ENCODE results near the gene GOSR1. TPM values are rescaled to one million over a fixed set of nuclear protein-coding genes. Genes with fewer than 3 reads are reported as not detected.

The GOSR1 gene
- total RNA-seq, 2 experiments from 2014 or later = 43.2 to 45.6 TPM

DNA sequence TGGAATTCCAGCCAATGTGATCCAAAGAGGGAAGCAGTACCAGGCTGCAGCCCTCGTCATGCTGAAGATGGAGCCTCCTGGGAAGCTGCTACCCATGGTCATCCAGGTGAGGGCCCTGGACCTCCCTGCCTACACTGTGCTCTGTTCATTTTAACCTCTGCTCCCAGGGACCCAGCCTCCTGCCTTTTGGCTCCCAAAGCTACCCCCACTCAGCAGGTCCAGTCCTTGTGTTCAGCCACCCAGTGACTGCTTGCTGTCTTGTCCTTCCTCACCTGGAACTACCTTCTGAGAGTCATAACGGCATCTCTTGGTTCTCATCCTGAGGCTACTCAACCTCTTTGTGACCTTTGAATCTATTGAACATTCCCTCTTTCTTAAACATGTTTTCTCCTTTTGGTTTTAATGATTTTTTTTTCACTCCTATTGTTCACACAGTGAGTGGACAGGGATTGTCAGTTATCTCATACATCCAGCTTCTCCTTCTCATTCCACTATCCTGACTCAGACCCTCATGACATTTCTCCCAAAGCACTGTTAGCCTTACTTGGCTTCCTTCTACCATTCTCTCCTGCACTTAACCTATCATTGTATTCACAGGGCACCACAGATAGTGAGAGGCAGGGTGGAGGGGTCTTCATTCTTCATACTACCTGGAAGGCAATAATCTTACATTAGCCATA is 53.3 kb downstream of the GOSR1 start:
- DNase-seq (no peak), ATAC-seq (ENCODE audit: poor library complexity) (no peak)
- intact Hi-C loops (cut with DNase I, micrococcal nuclease) = no loop called here
- no peak overlapping the region for H3K27ac ChIP-seq (ENCODE audit: low read depth in 1 of 2, low read length in 2 of 2)
- no peaks in the 10 kb centered on the region for H3K4me1 ChIP-seq (ENCODE audit: insufficient read depth, low read length)
- Mint-ChIP-seq H3K36me3 (ENCODE audit: low read depth) (peaks cover 4% of the 10 kb centered on the region), H3K27ac (no peak overlapping the region), H3K27me3 (no peaks in the 10 kb centered on the region), H3K9me3 (no peaks in the 10 kb centered on the region), H3K4me3 (no peak overlapping the region), H3K4me1 (ENCODE audit: low read depth) (no peaks in the 10 kb centered on the region)
- TF ChIP-seq, protein P1, sequence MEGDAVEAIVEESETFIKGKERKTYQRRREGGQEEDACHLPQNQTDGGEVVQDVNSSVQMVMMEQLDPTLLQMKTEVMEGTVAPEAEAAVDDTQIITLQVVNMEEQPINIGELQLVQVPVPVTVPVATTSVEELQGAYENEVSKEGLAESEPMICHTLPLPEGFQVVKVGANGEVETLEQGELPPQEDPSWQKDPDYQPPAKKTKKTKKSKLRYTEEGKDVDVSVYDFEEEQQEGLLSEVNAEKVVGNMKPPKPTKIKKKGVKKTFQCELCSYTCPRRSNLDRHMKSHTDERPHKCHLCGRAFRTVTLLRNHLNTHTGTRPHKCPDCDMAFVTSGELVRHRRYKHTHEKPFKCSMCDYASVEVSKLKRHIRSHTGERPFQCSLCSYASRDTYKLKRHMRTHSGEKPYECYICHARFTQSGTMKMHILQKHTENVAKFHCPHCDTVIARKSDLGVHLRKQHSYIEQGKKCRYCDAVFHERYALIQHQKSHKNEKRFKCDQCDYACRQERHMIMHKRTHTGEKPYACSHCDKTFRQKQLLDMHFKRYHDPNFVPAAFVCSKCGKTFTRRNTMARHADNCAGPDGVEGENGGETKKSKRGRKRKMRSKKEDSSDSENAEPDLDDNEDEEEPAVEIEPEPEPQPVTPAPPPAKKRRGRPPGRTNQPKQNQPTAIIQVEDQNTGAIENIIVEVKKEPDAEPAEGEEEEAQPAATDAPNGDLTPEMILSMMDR (IDR thresholded peaks at IDR 0.05) = no peak
- no peaks in the 10 kb centered on the region for H3K9me3 ChIP-seq (ENCODE audit: control insufficient read depth in 1 of 2, insufficient read depth in 1 of 2, low read length in 2 of 2)
- H3K4me3 ChIP-seq (ENCODE audit: low read length) = no peak overlapping the region
- POLR2A ChIA-PET = interaction anchor here (0.6 kb wide), 1 partner anchor 200 kb away, joined by 3 read pairs; no protein-coding TSS in a partner anchor
- no peaks in the 10 kb centered on the region for H3K27me3 ChIP-seq (ENCODE audit: control insufficient read depth in 1 of 2, insufficient read depth in 2 of 2, low read length in 2 of 2)
- CTCF ChIA-PET = no interaction called here
- H3K36me3 ChIP-seq (ENCODE audit: insufficient read depth, low read length) = peaks cover 2% of the 10 kb centered on the region

DNA sequence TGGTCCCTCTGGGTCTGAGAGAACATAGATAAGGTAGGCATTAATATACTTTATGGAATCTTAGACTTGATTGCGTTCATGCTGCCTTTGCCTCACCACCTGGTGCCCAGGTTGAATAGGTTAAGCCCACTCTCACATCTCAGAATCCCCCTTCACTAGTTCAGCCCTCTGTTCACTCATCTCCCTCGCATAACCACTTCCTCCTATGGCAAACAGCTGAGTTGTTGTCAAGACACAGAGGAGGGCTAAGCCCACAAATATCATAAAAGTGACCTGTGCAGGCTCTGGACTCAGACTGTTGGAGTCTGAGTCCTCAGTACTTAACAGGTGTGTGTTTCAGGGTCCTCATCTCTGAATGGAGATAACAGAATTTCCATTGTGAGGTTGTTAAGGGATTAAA is 55.7 kb downstream of the GOSR1 start:
- Mint-ChIP-seq H3K27ac (no peak overlapping the region), H3K27me3 (no peaks in the 10 kb centered on the region), H3K4me3 (no peak overlapping the region), H3K9me3 (no peaks in the 10 kb centered on the region), H3K4me1 (ENCODE audit: low read depth) (no peaks in the 10 kb centered on the region), H3K36me3 (ENCODE audit: low read depth) (peaks cover 4% of the 10 kb centered on the region)
- no peaks in the 10 kb centered on the region for H3K27me3 ChIP-seq (ENCODE audit: control insufficient read depth in 1 of 2, insufficient read depth in 2 of 2, low read length in 2 of 2)
- intact Hi-C loops (cut with DNase I, micrococcal nuclease) = no loop called here
- DNase-seq (no peak), ATAC-seq (ENCODE audit: poor library complexity) (no peak)
- no peaks in the 10 kb centered on the region for H3K4me1 ChIP-seq (ENCODE audit: insufficient read depth, low read length)
- no peaks in the 10 kb centered on the region for H3K36me3 ChIP-seq (ENCODE audit: insufficient read depth, low read length)
- CTCF ChIA-PET = no interaction called here
- no peaks in the 10 kb centered on the region for H3K9me3 ChIP-seq (ENCODE audit: control insufficient read depth in 1 of 2, insufficient read depth in 1 of 2, low read length in 2 of 2)
- POLR2A ChIA-PET = no interaction called here
- H3K4me3 ChIP-seq (ENCODE audit: low read length) = no peak overlapping the region
- no peak overlapping the region for H3K27ac ChIP-seq (ENCODE audit: low read depth in 1 of 2, low read length in 2 of 2)
- TF ChIP-seq, protein P1 (IDR thresholded peaks at IDR 0.05) = no peak

DNA sequence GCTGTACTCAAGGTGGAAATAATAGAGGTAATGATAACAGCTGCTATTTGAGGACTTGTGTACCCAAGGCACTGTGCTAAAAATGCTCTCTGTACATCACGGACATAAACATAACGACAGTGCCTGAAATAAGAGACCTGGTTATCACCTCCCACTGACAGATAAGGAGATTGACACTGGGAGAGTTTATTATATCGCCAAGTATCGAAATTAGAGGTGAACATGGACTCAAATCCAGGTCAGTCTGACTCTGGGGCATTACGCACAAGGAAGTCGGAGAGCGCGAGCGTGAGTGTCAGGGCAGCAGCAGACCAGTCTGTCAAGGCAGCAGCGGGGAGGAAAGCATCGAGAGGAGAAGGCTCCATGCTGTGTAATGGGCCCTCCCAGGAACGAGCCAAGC is 57.1 kb downstream of the GOSR1 start:
- H3K4me3 Mint-ChIP-seq = no peak overlapping the region
- intact Hi-C loops (cut with DNase I, micrococcal nuclease) = no loop called here
- Histone ChIP-seq H3K27ac (ENCODE audit: low read depth in 1 of 2, low read length in 2 of 2) (no peak overlapping the region), H3K9me3 (ENCODE audit: control insufficient read depth in 1 of 2, insufficient read depth in 1 of 2, low read length in 2 of 2) (no peaks in the 10 kb centered on the region), H3K27me3 (ENCODE audit: control insufficient read depth in 1 of 2, insufficient read depth in 2 of 2, low read length in 2 of 2) (no peaks in the 10 kb centered on the region), H3K4me3 (ENCODE audit: low read length) (no peak overlapping the region), H3K36me3 (ENCODE audit: insufficient read depth, low read length) (no peaks in the 10 kb centered on the region), H3K4me1 (ENCODE audit: insufficient read depth, low read length) (no peaks in the 10 kb centered on the region)
- H3K27me3 Mint-ChIP-seq = no peaks in the 10 kb centered on the region
- DNase-seq (no peak), ATAC-seq (ENCODE audit: poor library complexity) (no peak)
- H3K9me3 Mint-ChIP-seq = no peaks in the 10 kb centered on the region
- CTCF ChIA-PET = no interaction called here
- POLR2A ChIA-PET = no interaction called here
- H3K4me1 Mint-ChIP-seq (ENCODE audit: low read depth) = no peaks in the 10 kb centered on the region
- no peak overlapping the region for H3K27ac Mint-ChIP-seq
- peaks cover 4% of the 10 kb centered on the region for H3K36me3 Mint-ChIP-seq (ENCODE audit: low read depth)
- TF ChIP-seq, protein P1 (IDR thresholded peaks at IDR 0.05) = no peak
